HepG2 (cell line): ENCODE results near the gene NPAS2. TPM values are rescaled to one million over a fixed set of nuclear protein-coding genes. Genes with fewer than 3 reads are reported as not detected.
A peak's percentile ranks its signal among the peaks of the same experiment; 100 is the strongest.

Experiments used
- HDAC6 ChIP-seq: fragments of 200-600 bp; sonication (generic); IDR thresholded peaks from 2 replicates; pipeline ENCODE4 v1.7.0; 2017; ENCODE audit warnings: mild to moderate bottlenecking, antibody characterized with exemption, low read length, low read depth
- IRX3 ChIP-seq: sonication (generic); formaldehyde crosslinking; IDR thresholded peaks from 2 replicates; pipeline ENCODE4 v1.8.1; 2023; ENCODE audit warnings: mild to moderate bottlenecking, low read depth, missing genetic modification reagents, borderline replicate concordance
- JUNB ChIP-seq: sonication (generic); formaldehyde crosslinking; IDR thresholded peaks from 2 replicates; pipeline ENCODE4 v1.8.0; 2022; ENCODE audit warnings: missing genetic modification reagents, mild to moderate bottlenecking, borderline replicate concordance
- MXD3 ChIP-seq: IDR thresholded peaks from 2 replicates; pipeline ENCODE4 v1.6.1; 2016; ENCODE audit warnings: mild to moderate bottlenecking, missing biosample characterization, missing genetic modification reagents
- NR1H2 ChIP-seq: sonication (generic); formaldehyde crosslinking; IDR thresholded peaks from 2 replicates; pipeline ENCODE4 v1.8.1; 2022; ENCODE audit warnings: low read depth, missing genetic modification reagents, borderline replicate concordance
- SKI ChIP-seq: fragments of 450-650 bp; IDR thresholded peaks from one replicate; pipeline ENCODE4 v1.6.1; 2018; ENCODE audit warnings: mild to moderate bottlenecking; ENCODE audit not compliant: partially characterized antibody
- TAF15 ChIP-seq: fragments of 200-400 bp; formaldehyde crosslinking; IDR thresholded peaks from one replicate; pipeline ENCODE4 v1.6.1; 2018; ENCODE audit warnings: mild to moderate bottlenecking, low read depth, low read length; ENCODE audit not compliant: poor library complexity, severe bottlenecking
- ZFP41 ChIP-seq: sonication (generic); formaldehyde crosslinking; IDR thresholded peaks from 2 replicates; pipeline ENCODE4 v1.4.0; 2020; ENCODE audit warnings: mild to moderate bottlenecking, missing genetic modification reagents, borderline replicate concordance
- ZNF350 ChIP-seq: sonication (generic); formaldehyde crosslinking; IDR thresholded peaks from 2 replicates; pipeline ENCODE4 v1.4.0; 2020; ENCODE audit warnings: mild to moderate bottlenecking, low read depth, missing genetic modification reagents, borderline replicate concordance
- ZNF770 ChIP-seq: sonication (generic); formaldehyde crosslinking; IDR thresholded peaks from 2 replicates; pipeline ENCODE4 v1.5.0; 2020; ENCODE audit warnings: mild to moderate bottlenecking, missing genetic modification reagents
- ZNF776 ChIP-seq: sonication (generic); formaldehyde crosslinking; IDR thresholded peaks from 2 replicates; pipeline ENCODE4 v1.4.0; 2020; ENCODE audit warnings: mild to moderate bottlenecking, missing genetic modification reagents
- ZNF800 ChIP-seq: sonication (generic); formaldehyde crosslinking; IDR thresholded peaks from 2 replicates; pipeline ENCODE4 v1.4.0; 2020; ENCODE audit warnings: missing genetic modification reagents
- polyA plus RNA-seq, 8 experiments: library from polyadenylated mRNA; depleted of rRNA in 3 of 8; stranded (reverse) in 7 of 8; unstranded in 1 of 8; fragments of >200 nt; fragmentation: Illumina TruSeq in 4 of 8; extraction: Trizol in 4 of 8; gene quantifications; 2 replicates each; pipeline versions ENCODE4 v1.2.1 to v1.2.3, GENCODE V29; 2011 to 2016; ENCODE audit warnings: low read depth in 4 of 8, missing spikeins in 1 of 8, mixed read lengths in 1 of 8; ENCODE audit not compliant: insufficient read depth in 1 of 8
- total RNA-seq, 5 experiments: library from RNA; depleted of rRNA; stranded (reverse); fragments of >200 nt; fragmentation: Illumina TruSeq; extraction: Trizol; gene quantifications; 2 replicates each; pipeline ENCODE4 v1.2.3, GENCODE V29; 2016; ENCODE audit warnings: low read depth in 1 of 5
- TF ChIP-seq, protein P1 (sequence below): sonication (generic); IDR thresholded peaks from 2 replicates; pipeline ENCODE4 v1.6.1; 2016; ENCODE audit warnings: low read depth, borderline replicate concordance
- TF ChIP-seq, protein P2 (sequence below): IDR thresholded peaks from 2 replicates; pipeline ENCODE4 v1.6.1; 2016; ENCODE audit warnings: low read depth, missing genetic modification reagents, missing compliant biosample characterization

The NPAS2 gene
- total and polyA plus RNA-seq, 2 of the 13 experiments (the other 11 are each of a cell fraction or from before 2014, with no cell fraction given) = 14.8 to 37.5 TPM

DNA sequence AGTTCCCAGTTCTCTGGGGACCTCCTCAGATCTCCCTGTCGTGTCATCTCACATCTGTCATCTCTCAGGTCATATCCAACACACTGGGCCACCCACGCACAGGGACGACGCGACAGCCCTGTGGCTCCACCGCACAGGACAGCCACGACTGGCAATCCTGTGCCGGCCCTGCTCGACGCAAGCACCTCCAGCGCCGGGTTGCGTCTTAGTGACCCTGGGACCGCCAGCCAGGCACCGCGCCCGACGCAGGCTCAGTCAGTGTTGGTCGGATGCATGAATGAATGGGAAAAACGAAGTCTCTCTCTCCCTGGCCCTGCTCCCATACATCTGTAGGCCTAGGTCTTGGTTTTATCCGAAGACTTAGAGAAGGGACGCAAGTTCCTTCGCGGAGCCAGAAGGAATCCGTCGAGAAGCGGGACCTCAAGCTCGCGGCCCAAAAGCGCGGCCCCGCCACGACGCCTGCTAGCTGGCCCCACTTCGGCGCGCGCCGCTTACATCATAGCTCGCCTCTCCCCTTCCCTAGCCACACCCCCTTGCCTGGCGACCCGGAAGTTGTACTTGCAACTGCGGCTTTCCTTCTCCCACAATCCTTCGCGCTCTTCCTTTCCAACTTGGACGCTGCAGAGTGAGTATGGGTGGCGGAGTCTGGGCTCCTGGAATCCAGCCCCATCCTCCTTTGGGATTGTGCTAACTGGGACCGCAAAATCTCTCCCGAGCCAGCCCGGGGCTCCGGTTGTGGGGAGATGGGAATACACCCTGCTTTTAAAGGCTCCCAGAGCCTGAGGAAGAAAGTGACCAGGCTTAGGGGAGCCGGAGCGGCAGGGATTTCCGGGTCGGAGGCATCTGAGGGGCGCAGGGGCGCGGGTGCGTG is 182.0 kb downstream of the NPAS2 start, which contains the start of gene RPL31 (continued):
- TF ChIP-seq JUNB (CRISPR knock-in tag) (peak; percentile 81), TAF15 (peak; percentile 61), SKI (peak; percentile 70), HDAC6 (no peak; the same call in 1 of the 2 replicates), IRX3 (CRISPR knock-in tag) (peak; percentile 99), MXD3 (CRISPR knock-in tag) (peak; percentile 98), NR1H2 (peak; percentile 91; the same call in 1 of the 2 replicates), ZNF350 (CRISPR knock-in tag) (peak; percentile 100), ZNF770 (no peak; the same call in none of the 2 replicates), ZNF800 (CRISPR knock-in tag) (peak; percentile 91), ZFP41 (CRISPR knock-in tag) (peak; percentile 99), ZNF776 (CRISPR knock-in tag) (peak; percentile 99)
- TF ChIP-seq, protein P1, sequence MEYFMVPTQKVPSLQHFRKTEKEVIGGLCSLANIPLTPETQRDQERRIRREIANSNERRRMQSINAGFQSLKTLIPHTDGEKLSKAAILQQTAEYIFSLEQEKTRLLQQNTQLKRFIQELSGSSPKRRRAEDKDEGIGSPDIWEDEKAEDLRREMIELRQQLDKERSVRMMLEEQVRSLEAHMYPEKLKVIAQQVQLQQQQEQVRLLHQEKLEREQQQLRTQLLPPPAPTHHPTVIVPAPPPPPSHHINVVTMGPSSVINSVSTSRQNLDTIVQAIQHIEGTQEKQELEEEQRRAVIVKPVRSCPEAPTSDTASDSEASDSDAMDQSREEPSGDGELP = peak; percentile 41; the same call in 1 of the 2 replicates
- TF ChIP-seq, protein P2, sequence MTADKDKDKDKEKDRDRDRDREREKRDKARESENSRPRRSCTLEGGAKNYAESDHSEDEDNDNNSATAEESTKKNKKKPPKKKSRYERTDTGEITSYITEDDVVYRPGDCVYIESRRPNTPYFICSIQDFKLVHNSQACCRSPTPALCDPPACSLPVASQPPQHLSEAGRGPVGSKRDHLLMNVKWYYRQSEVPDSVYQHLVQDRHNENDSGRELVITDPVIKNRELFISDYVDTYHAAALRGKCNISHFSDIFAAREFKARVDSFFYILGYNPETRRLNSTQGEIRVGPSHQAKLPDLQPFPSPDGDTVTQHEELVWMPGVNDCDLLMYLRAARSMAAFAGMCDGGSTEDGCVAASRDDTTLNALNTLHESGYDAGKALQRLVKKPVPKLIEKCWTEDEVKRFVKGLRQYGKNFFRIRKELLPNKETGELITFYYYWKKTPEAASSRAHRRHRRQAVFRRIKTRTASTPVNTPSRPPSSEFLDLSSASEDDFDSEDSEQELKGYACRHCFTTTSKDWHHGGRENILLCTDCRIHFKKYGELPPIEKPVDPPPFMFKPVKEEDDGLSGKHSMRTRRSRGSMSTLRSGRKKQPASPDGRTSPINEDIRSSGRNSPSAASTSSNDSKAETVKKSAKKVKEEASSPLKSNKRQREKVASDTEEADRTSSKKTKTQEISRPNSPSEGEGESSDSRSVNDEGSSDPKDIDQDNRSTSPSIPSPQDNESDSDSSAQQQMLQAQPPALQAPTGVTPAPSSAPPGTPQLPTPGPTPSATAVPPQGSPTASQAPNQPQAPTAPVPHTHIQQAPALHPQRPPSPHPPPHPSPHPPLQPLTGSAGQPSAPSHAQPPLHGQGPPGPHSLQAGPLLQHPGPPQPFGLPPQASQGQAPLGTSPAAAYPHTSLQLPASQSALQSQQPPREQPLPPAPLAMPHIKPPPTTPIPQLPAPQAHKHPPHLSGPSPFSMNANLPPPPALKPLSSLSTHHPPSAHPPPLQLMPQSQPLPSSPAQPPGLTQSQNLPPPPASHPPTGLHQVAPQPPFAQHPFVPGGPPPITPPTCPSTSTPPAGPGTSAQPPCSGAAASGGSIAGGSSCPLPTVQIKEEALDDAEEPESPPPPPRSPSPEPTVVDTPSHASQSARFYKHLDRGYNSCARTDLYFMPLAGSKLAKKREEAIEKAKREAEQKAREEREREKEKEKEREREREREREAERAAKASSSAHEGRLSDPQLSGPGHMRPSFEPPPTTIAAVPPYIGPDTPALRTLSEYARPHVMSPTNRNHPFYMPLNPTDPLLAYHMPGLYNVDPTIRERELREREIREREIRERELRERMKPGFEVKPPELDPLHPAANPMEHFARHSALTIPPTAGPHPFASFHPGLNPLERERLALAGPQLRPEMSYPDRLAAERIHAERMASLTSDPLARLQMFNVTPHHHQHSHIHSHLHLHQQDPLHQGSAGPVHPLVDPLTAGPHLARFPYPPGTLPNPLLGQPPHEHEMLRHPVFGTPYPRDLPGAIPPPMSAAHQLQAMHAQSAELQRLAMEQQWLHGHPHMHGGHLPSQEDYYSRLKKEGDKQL = peak; percentile 86; the same call in 1 of the 2 replicates
